HepG2 (cell line): ENCODE data around the gene UBE2O. TPM values are rescaled to one million over a fixed set of nuclear protein-coding genes. Genes with fewer than 3 reads are reported as not detected.

Experiments
- HIVEP1 ChIP-seq: sonication (generic); formaldehyde crosslinking; IDR thresholded peaks from 2 replicates; pipeline ENCODE4 v1.4.0; 2020; ENCODE audit warnings: mild to moderate bottlenecking, missing genetic modification reagents
- KAT2B ChIP-seq: fragments of 150-350 bp; IDR thresholded peaks from 2 replicates; pipeline ENCODE4 v1.6.1; 2014; ENCODE audit warnings: low read depth, low read length, borderline replicate concordance
- KDM5B ChIP-seq: sonication (generic); formaldehyde crosslinking; IDR thresholded peaks from 2 replicates; pipeline ENCODE4 v1.4.0; 2020; ENCODE audit warnings: missing genetic modification reagents, mild to moderate bottlenecking, borderline replicate concordance
- MAFK ChIP-seq, 2 experiments: IDR thresholded peaks in 1 of 2; conservative IDR thresholded peaks in 1 of 2; 2 replicates each; pipeline ENCODE4 v1.6.1; 2011; ENCODE audit warnings: improper control_type of control experiment in 2 of 2, low read length in 2 of 2
- SCMH1 ChIP-seq: sonication (generic); formaldehyde crosslinking; IDR thresholded peaks from 2 replicates; pipeline ENCODE4 v1.9.0; 2021; ENCODE audit warnings: missing genetic modification reagents, mild to moderate bottlenecking, borderline replicate concordance
- SRSF1 ChIP-seq: fragments of 200-400 bp; formaldehyde crosslinking; optimal IDR thresholded peaks from 2 replicates; pipeline ENCODE3; 2017; ENCODE audit warnings: mild to moderate bottlenecking, low read depth, low read length, moderate library complexity
- THYN1 ChIP-seq: sonication (generic); formaldehyde crosslinking; IDR thresholded peaks from 2 replicates; pipeline ENCODE4 v1.8.1; 2023; ENCODE audit warnings: low read depth, mild to moderate bottlenecking, moderate library complexity, missing genetic modification reagents, borderline replicate concordance
- ZNF382 ChIP-seq: sonication (generic); formaldehyde crosslinking; IDR thresholded peaks from 2 replicates; pipeline ENCODE4 v1.5.0; 2020; ENCODE audit warnings: missing genetic modification reagents, mild to moderate bottlenecking, borderline replicate concordance
- ZNF414 ChIP-seq: sonication (generic); formaldehyde crosslinking; IDR thresholded peaks from 2 replicates; pipeline ENCODE4 v1.5.0; 2020; ENCODE audit warnings: missing genetic modification reagents
- ZNF546 ChIP-seq: sonication (generic); formaldehyde crosslinking; conservative IDR thresholded peaks from 2 replicates; pipeline ENCODE4 v1.8.1; 2023; ENCODE audit warnings: mild to moderate bottlenecking, missing genetic modification reagents
- ZNF770 ChIP-seq: sonication (generic); formaldehyde crosslinking; IDR thresholded peaks from 2 replicates; pipeline ENCODE4 v1.5.0; 2020; ENCODE audit warnings: mild to moderate bottlenecking, missing genetic modification reagents
- ZSCAN9 ChIP-seq: IDR thresholded peaks from 2 replicates; pipeline ENCODE4 v1.6.1; 2016; ENCODE audit warnings: borderline replicate concordance
- polyA plus RNA-seq, 8 experiments: library from polyadenylated mRNA; depleted of rRNA in 3 of 8; stranded (reverse) in 7 of 8; unstranded in 1 of 8; fragments of >200 nt; fragmentation: Illumina TruSeq in 4 of 8; extraction: Trizol in 4 of 8; gene quantifications; 2 replicates each; pipeline versions ENCODE4 v1.2.1 to v1.2.3, GENCODE V29; 2011 to 2016; ENCODE audit warnings: low read depth in 4 of 8, missing spikeins in 1 of 8, mixed read lengths in 1 of 8; ENCODE audit not compliant: insufficient read depth in 1 of 8
- total RNA-seq, 5 experiments: library from RNA; depleted of rRNA; stranded (reverse); fragments of >200 nt; fragmentation: Illumina TruSeq; extraction: Trizol; gene quantifications; 2 replicates each; pipeline ENCODE4 v1.2.3, GENCODE V29; 2016; ENCODE audit warnings: low read depth in 1 of 5
- TF ChIP-seq, protein P1 (sequence below): sonication (generic); formaldehyde crosslinking; IDR thresholded peaks from 2 replicates; pipeline ENCODE4 v1.5.1; 2020; ENCODE audit warnings: mild to moderate bottlenecking, missing genetic modification reagents, borderline replicate concordance
- TF ChIP-seq, protein P2 (sequence below): sonication (generic); formaldehyde crosslinking; IDR thresholded peaks from 2 replicates; pipeline ENCODE4 v1.5.0; 2020; ENCODE audit warnings: mild to moderate bottlenecking, missing genetic modification reagents, moderate library complexity
- TF ChIP-seq, protein P3 (sequence below): sonication (generic); formaldehyde crosslinking; IDR thresholded peaks from 2 replicates; pipeline ENCODE4 v1.4.0; 2020; ENCODE audit warnings: mild to moderate bottlenecking, missing genetic modification reagents

UBE2O gene
- total and polyA plus RNA-seq, 2 of the 13 experiments (the other 11 are each of a cell fraction or from before 2014, with no cell fraction given): 21.5 to 23.5 TPM

GRCh38 chr17:76458580-76459490, 5.9 kb upstream of the UBE2O start (continued):
- TF ChIP-seq, protein P1, sequence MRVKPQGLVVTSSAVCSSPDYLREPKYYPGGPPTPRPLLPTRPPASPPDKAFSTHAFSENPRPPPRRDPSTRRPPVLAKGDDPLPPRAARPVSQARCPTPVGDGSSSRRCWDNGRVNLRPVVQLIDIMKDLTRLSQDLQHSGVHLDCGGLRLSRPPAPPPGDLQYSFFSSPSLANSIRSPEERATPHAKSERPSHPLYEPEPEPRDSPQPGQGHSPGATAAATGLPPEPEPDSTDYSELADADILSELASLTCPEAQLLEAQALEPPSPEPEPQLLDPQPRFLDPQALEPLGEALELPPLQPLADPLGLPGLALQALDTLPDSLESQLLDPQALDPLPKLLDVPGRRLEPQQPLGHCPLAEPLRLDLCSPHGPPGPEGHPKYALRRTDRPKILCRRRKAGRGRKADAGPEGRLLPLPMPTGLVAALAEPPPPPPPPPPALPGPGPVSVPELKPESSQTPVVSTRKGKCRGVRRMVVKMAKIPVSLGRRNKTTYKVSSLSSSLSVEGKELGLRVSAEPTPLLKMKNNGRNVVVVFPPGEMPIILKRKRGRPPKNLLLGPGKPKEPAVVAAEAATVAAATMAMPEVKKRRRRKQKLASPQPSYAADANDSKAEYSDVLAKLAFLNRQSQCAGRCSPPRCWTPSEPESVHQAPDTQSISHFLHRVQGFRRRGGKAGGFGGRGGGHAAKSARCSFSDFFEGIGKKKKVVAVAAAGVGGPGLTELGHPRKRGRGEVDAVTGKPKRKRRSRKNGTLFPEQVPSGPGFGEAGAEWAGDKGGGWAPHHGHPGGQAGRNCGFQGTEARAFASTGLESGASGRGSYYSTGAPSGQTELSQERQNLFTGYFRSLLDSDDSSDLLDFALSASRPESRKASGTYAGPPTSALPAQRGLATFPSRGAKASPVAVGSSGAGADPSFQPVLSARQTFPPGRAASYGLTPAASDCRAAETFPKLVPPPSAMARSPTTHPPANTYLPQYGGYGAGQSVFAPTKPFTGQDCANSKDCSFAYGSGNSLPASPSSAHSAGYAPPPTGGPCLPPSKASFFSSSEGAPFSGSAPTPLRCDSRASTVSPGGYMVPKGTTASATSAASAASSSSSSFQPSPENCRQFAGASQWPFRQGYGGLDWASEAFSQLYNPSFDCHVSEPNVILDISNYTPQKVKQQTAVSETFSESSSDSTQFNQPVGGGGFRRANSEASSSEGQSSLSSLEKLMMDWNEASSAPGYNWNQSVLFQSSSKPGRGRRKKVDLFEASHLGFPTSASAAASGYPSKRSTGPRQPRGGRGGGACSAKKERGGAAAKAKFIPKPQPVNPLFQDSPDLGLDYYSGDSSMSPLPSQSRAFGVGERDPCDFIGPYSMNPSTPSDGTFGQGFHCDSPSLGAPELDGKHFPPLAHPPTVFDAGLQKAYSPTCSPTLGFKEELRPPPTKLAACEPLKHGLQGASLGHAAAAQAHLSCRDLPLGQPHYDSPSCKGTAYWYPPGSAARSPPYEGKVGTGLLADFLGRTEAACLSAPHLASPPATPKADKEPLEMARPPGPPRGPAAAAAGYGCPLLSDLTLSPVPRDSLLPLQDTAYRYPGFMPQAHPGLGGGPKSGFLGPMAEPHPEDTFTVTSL: no peak
- TF ChIP-seq KDM5B (0 out of 2 replicates have a peak, but pooled peaks have one; percentile 12), SRSF1 (no peak), ZNF414 (CRISPR knock-in tag) (no peak), ZNF382 (CRISPR knock-in tag) (no peak), MAFK (conservative IDR thresholded peaks at IDR 0.05 in 1 of 2, IDR thresholded peaks at IDR 0.05 in 1 of 2; ENCODE audit: low read length in 2 of 2) (peak; percentile 32 to 36; a peak in 2 of 4 replicates), ZNF770 (CRISPR knock-in tag) (no peak), KAT2B (no peak), ZSCAN9 (no peak), SCMH1 (CRISPR knock-in tag) (no peak), THYN1 (no peak), HIVEP1 (0 out of 2 replicates have a peak, but pooled peaks have one; percentile 36), ZNF546 (0 out of 2 replicates have a peak, but pooled peaks have one; percentile 17)
- TF ChIP-seq, protein P2, sequence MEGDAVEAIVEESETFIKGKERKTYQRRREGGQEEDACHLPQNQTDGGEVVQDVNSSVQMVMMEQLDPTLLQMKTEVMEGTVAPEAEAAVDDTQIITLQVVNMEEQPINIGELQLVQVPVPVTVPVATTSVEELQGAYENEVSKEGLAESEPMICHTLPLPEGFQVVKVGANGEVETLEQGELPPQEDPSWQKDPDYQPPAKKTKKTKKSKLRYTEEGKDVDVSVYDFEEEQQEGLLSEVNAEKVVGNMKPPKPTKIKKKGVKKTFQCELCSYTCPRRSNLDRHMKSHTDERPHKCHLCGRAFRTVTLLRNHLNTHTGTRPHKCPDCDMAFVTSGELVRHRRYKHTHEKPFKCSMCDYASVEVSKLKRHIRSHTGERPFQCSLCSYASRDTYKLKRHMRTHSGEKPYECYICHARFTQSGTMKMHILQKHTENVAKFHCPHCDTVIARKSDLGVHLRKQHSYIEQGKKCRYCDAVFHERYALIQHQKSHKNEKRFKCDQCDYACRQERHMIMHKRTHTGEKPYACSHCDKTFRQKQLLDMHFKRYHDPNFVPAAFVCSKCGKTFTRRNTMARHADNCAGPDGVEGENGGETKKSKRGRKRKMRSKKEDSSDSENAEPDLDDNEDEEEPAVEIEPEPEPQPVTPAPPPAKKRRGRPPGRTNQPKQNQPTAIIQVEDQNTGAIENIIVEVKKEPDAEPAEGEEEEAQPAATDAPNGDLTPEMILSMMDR: peak; percentile 86
- TF ChIP-seq, protein P3, sequence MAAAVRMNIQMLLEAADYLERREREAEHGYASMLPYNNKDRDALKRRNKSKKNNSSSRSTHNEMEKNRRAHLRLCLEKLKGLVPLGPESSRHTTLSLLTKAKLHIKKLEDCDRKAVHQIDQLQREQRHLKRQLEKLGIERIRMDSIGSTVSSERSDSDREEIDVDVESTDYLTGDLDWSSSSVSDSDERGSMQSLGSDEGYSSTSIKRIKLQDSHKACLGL (CRISPR knock-in tag): no peak
